Activated naive CD4-positive, alpha-beta T cell (primary cell): ENCODE measurements around the gene HPCAL1.
"Not testable (repeated sequence)": the region's sequence is repeated elsewhere in the genome, so short reads cannot be mapped to it uniquely, and the experiment has no call there.

ENCODE experiments used
- DNase-seq, 4 experiments: peaks; one replicate each; lab custom pipeline; 2025; lab: John Stamatoyannopoulos, UW

Gene HPCAL1

GRCh38 chr2:10284108-10284870 lies 18.4 kb upstream of the HPCAL1 start:
- DNase-seq, result no peak

- DNase-seq, result no peak
Measured at GRCh38 chr2:10285191-10285555, 17.5 kb upstream of the HPCAL1 start.

GRCh38 chr2:10285556-10286198 lies 17.0 kb upstream of the HPCAL1 start:
- DNase-seq, result no peak

GRCh38 chr2:10286216-10287037 lies 16.3 kb upstream of the HPCAL1 start:
- no peak for DNase-seq

GRCh38 chr2:10287761-10288160 lies 14.9 kb upstream of the HPCAL1 start:
- DNase-seq, result no peak

GRCh38 chr2:10288606-10289005 lies 14.1 kb upstream of the HPCAL1 start:
- no peak for DNase-seq

- DNase-seq, result no peak
Measured at GRCh38 chr2:10289352-10289751, 13.4 kb upstream of the HPCAL1 start.

GRCh38 chr2:10289891-10290290 lies 12.8 kb upstream of the HPCAL1 start:
- no peak for DNase-seq

GRCh38 chr2:10291376-10291775 lies 11.3 kb upstream of the HPCAL1 start:
- DNase-seq, result not testable (repeated sequence)

GRCh38 chr2:10292033-10292432 lies 10.7 kb upstream of the HPCAL1 start:
- no peak for DNase-seq

GRCh38 chr2:10293603-10294002 lies 9.1 kb upstream of the HPCAL1 start:
- DNase-seq, result no peak

GRCh38 chr2:10294077-10294476 lies 8.6 kb upstream of the HPCAL1 start:
- no peak for DNase-seq

GRCh38 chr2:10295649-10296048 lies 7.1 kb upstream of the HPCAL1 start:
- not testable (repeated sequence) for DNase-seq

- no peak for DNase-seq
Measured at GRCh38 chr2:10296142-10296541, 6.6 kb upstream of the HPCAL1 start.

- no peak for DNase-seq
Measured at GRCh38 chr2:10297191-10297830, 5.4 kb upstream of the HPCAL1 start.

GRCh38 chr2:10297959-10298531 lies 4.7 kb upstream of the HPCAL1 start:
- DNase-seq, result peak in 2 of 4 experiments; percentile 43 to 57

- DNase-seq, result not testable (repeated sequence)
Measured at GRCh38 chr2:10298777-10299176, 3.9 kb upstream of the HPCAL1 start.

GRCh38 chr2:10300328-10300920 lies 2.3 kb upstream of the HPCAL1 start:
- no peak for DNase-seq

GRCh38 chr2:10300997-10301940 lies 1.4 kb upstream of the HPCAL1 start:
- no peak for DNase-seq

- DNase-seq, result no peak
Measured at GRCh38 chr2:10301941-10302478, 694 bp upstream of the HPCAL1 start.
